HEK293 (cell line): ENCODE measurements around the gene GNPTAB.

Source experiments
- GFI1B ChIP-seq: fragments of 450-650 bp; formaldehyde crosslinking; IDR thresholded peaks from 2 replicates; pipeline ENCODE4 v1.5.1; 2016; ENCODE audit warnings: missing biosample characterization, missing genetic modification characterization
- IKZF3 ChIP-seq: fragments of 450-650 bp; IDR thresholded peaks from 2 replicates; pipeline ENCODE4 v1.5.0; 2018; ENCODE audit warnings: missing biosample characterization, mild to moderate bottlenecking, missing genetic modification characterization, moderate library complexity
- KLF1 ChIP-seq: fragments of 450-650 bp; formaldehyde crosslinking; IDR thresholded peaks from 2 replicates; pipeline ENCODE4 v1.5.1; 2016; ENCODE audit warnings: missing biosample characterization, missing genetic modification characterization
- KLF10 ChIP-seq: fragments of 450-650 bp; IDR thresholded peaks from 2 replicates; pipeline ENCODE4 v1.5.1; 2018; ENCODE audit warnings: missing biosample characterization, mild to moderate bottlenecking, missing genetic modification characterization
- KLF9 ChIP-seq: fragments of 450-650 bp; formaldehyde crosslinking; IDR thresholded peaks from 2 replicates; pipeline ENCODE4 v1.5.1; 2016; ENCODE audit warnings: missing biosample characterization, missing genetic modification characterization, low read depth
- MEIS1 ChIP-seq: sonication (generic); formaldehyde crosslinking; IDR thresholded peaks from 2 replicates; pipeline ENCODE4 v1.8.1; 2022; ENCODE audit warnings: missing genetic modification reagents, mild to moderate bottlenecking, borderline replicate concordance
- MZF1 ChIP-seq: fragments of 450-650 bp; formaldehyde crosslinking; IDR thresholded peaks from 2 replicates; pipeline ENCODE4 v1.5.1; 2017; ENCODE audit warnings: missing biosample characterization, missing genetic modification characterization, borderline replicate concordance
- OSR2 ChIP-seq: fragments of 450-650 bp; formaldehyde crosslinking; IDR thresholded peaks from 2 replicates; pipeline ENCODE4 v1.5.1; 2016; ENCODE audit warnings: missing biosample characterization, missing genetic modification characterization
- SCRT1 ChIP-seq: fragments of 450-650 bp; formaldehyde crosslinking; IDR thresholded peaks from 2 replicates; pipeline ENCODE4 v1.5.1; 2016; ENCODE audit warnings: missing biosample characterization, missing genetic modification characterization, borderline replicate concordance
- TRIM28 ChIP-seq: IDR thresholded peaks from 2 replicates; pipeline ENCODE4 v1.6.1; 2011; ENCODE audit warnings: low read length, control low read depth, borderline replicate concordance
- YY2 ChIP-seq: fragments of 450-650 bp; formaldehyde crosslinking; IDR thresholded peaks from 2 replicates; pipeline ENCODE4 v1.5.1; 2016; ENCODE audit warnings: missing biosample characterization, missing genetic modification characterization
- ZBTB20 ChIP-seq: fragments of 450-650 bp; formaldehyde crosslinking; IDR thresholded peaks from 2 replicates; pipeline ENCODE4 v1.5.1; 2016; ENCODE audit warnings: missing biosample characterization, missing genetic modification characterization
- ZBTB8A ChIP-seq: fragments of 450-650 bp; formaldehyde crosslinking; IDR thresholded peaks from 2 replicates; pipeline ENCODE4 v1.5.1; 2016; ENCODE audit warnings: missing biosample characterization, missing genetic modification characterization
- ZEB2 ChIP-seq: fragments of 450-650 bp; formaldehyde crosslinking; IDR thresholded peaks from 2 replicates; pipeline ENCODE4 v1.5.1; 2016; ENCODE audit warnings: missing biosample characterization, missing genetic modification characterization
- ZNF112 ChIP-seq: fragments of 450-650 bp; formaldehyde crosslinking; IDR thresholded peaks from 2 replicates; pipeline ENCODE4 v1.5.0; 2017; ENCODE audit warnings: missing biosample characterization, missing genetic modification characterization
- ZNF16 ChIP-seq: fragments of 450-650 bp; formaldehyde crosslinking; IDR thresholded peaks from 2 replicates; pipeline ENCODE4 v1.5.1; 2016; ENCODE audit warnings: low read depth, missing biosample characterization, missing genetic modification characterization
- ZNF19 ChIP-seq: fragments of 450-650 bp; formaldehyde crosslinking; IDR thresholded peaks from 2 replicates; pipeline ENCODE4; 2016; ENCODE audit warnings: missing biosample characterization, missing genetic modification characterization, low read depth
- ZNF239 ChIP-seq: fragments of 450-650 bp; formaldehyde crosslinking; IDR thresholded peaks from 2 replicates; pipeline ENCODE4 v1.5.1; 2016; ENCODE audit warnings: missing biosample characterization, missing genetic modification characterization
- ZNF292 ChIP-seq: fragments of 450-650 bp; formaldehyde crosslinking; IDR thresholded peaks from 2 replicates; pipeline ENCODE4 v1.5.1; 2016; ENCODE audit warnings: low read depth, missing biosample characterization, missing genetic modification characterization, borderline replicate concordance
- ZNF324 ChIP-seq: fragments of 450-650 bp; formaldehyde crosslinking; IDR thresholded peaks from 2 replicates; pipeline ENCODE4 v1.5.1; 2016; ENCODE audit warnings: missing biosample characterization, missing genetic modification characterization
- ZNF37A ChIP-seq: fragments of 450-650 bp; IDR thresholded peaks from 2 replicates; pipeline ENCODE4 v1.5.1; 2018; ENCODE audit warnings: missing biosample characterization, missing genetic modification characterization
- ZNF404 ChIP-seq: fragments of 450-650 bp; formaldehyde crosslinking; IDR thresholded peaks from 2 replicates; pipeline ENCODE4 v1.5.1; 2017; ENCODE audit warnings: missing biosample characterization, missing genetic modification characterization
- ZNF558 ChIP-seq: fragments of 450-650 bp; formaldehyde crosslinking; IDR thresholded peaks from 2 replicates; pipeline ENCODE4 v1.5.1; 2016; ENCODE audit warnings: missing biosample characterization, missing genetic modification characterization
- ZNF560 ChIP-seq: fragments of 450-650 bp; formaldehyde crosslinking; IDR thresholded peaks from 2 replicates; pipeline ENCODE4 v1.5.1; 2017; ENCODE audit warnings: missing biosample characterization, missing genetic modification characterization, borderline replicate concordance
- ZNF610 ChIP-seq: fragments of 450-650 bp; formaldehyde crosslinking; IDR thresholded peaks from 2 replicates; pipeline ENCODE4 v1.5.1; 2016; ENCODE audit warnings: missing biosample characterization, missing genetic modification characterization, borderline replicate concordance
- ZNF623 ChIP-seq: fragments of 450-650 bp; formaldehyde crosslinking; IDR thresholded peaks from 2 replicates; pipeline ENCODE4 v1.5.1; 2016; ENCODE audit warnings: missing biosample characterization, missing genetic modification characterization
- ZNF626 ChIP-seq: fragments of 450-650 bp; sonication (Bioruptor Pico); formaldehyde crosslinking; IDR thresholded peaks from 2 replicates; pipeline ENCODE4 v1.5.1; 2018; ENCODE audit warnings: missing biosample characterization, missing genetic modification characterization, inconsistent platforms
- ZNF629 ChIP-seq: fragments of 450-650 bp; formaldehyde crosslinking; IDR thresholded peaks from 2 replicates; pipeline ENCODE4 v1.5.1; 2017; ENCODE audit warnings: missing biosample characterization, missing genetic modification characterization
- ZNF660 ChIP-seq: fragments of 450-650 bp; IDR thresholded peaks from 2 replicates; pipeline ENCODE4 v1.5.1; 2018; ENCODE audit warnings: missing biosample characterization, mild to moderate bottlenecking, missing genetic modification characterization
- ZNF664 ChIP-seq: fragments of 450-650 bp; formaldehyde crosslinking; IDR thresholded peaks from 2 replicates; pipeline ENCODE4 v1.5.1; 2016; ENCODE audit warnings: missing biosample characterization, missing genetic modification characterization
- ZNF670 ChIP-seq: fragments of 450-650 bp; formaldehyde crosslinking; IDR thresholded peaks from 2 replicates; pipeline ENCODE4 v1.5.1; 2016; ENCODE audit warnings: missing biosample characterization, missing genetic modification characterization, low read depth
- ZNF701 ChIP-seq: fragments of 450-650 bp; formaldehyde crosslinking; IDR thresholded peaks from 2 replicates; pipeline ENCODE4 v1.5.1; 2016; ENCODE audit warnings: missing biosample characterization, missing genetic modification characterization
- ZNF837 ChIP-seq: fragments of 450-650 bp; formaldehyde crosslinking; IDR thresholded peaks from 2 replicates; pipeline ENCODE4 v1.5.1; 2016; ENCODE audit warnings: missing biosample characterization, missing genetic modification characterization
- ZSCAN30 ChIP-seq: fragments of 450-650 bp; IDR thresholded peaks from 2 replicates; pipeline ENCODE4 v1.5.1; 2018; ENCODE audit warnings: missing biosample characterization, mild to moderate bottlenecking, missing genetic modification characterization, moderate library complexity
- TF ChIP-seq, protein P1 (sequence below): fragments of 450-650 bp; formaldehyde crosslinking; IDR thresholded peaks from 2 replicates; pipeline ENCODE4 v1.5.1; 2017; ENCODE audit warnings: missing biosample characterization, missing genetic modification characterization
- TF ChIP-seq, protein P2 (sequence below): fragments of 450-650 bp; formaldehyde crosslinking; IDR thresholded peaks from 2 replicates; pipeline ENCODE4 v1.5.1; 2016; ENCODE audit warnings: missing biosample characterization, missing genetic modification characterization
- TF ChIP-seq, protein P3 (sequence below): IDR thresholded peaks from 2 replicates; pipeline ENCODE4 v1.6.1; 2011; ENCODE audit warnings: mild to moderate bottlenecking, low read depth, low read length, borderline replicate concordance
- TF ChIP-seq, protein P4 (sequence below): fragments of 450-650 bp; formaldehyde crosslinking; IDR thresholded peaks from 2 replicates; pipeline ENCODE4 v1.5.1; 2016; ENCODE audit warnings: missing biosample characterization, missing genetic modification characterization

The GNPTAB gene

DNA sequence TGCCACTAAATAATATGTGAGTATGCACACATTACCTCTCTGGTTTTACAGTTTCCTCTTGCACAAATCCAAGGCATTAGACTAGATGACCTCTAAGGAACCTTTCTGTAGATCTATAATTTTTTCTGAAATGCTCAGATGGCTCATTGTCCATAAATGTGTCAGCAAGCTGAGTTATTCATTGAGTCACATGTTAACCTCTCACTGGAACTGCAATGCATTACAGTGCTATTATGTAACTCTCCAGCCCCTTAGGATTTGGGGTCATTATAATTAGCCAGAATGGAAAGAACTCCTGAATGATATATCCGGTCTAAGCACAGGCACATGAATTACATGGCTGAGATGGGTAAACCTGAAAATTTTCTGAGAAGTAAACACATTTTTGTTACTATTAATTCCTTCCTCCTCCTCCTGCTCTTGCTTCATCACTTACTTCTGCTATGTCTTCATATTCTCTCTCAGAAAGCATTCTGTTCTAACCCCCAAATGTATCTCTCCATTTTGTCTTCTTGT, 26.3 kb upstream of the GNPTAB start (continued):
- TF ChIP-seq ZNF664 (tag by site-specific recombination) (no peak), ZNF16 (tag by site-specific recombination) (no peak), ZNF239 (tag by site-specific recombination) (no peak), ZNF660 (tag by site-specific recombination) (0 out of 2 replicates have a peak, but pooled peaks have one; percentile 42), ZBTB8A (no peak), ZNF324 (tag by site-specific recombination) (no peak), MZF1 (tag by site-specific recombination) (no peak), ZNF404 (no peak), KLF9 (tag by site-specific recombination) (no peak), ZBTB20 (tag by site-specific recombination) (no peak), IKZF3 (tag by site-specific recombination) (peak; percentile 48), ZNF560 (tag by site-specific recombination) (no peak), KLF10 (no peak), MEIS1 (CRISPR knock-in tag) (no peak), ZEB2 (tag by site-specific recombination) (peak; percentile 86), ZNF37A (no peak), TRIM28 (peak; percentile 35; the same call in 1 of the 2 replicates), OSR2 (tag by site-specific recombination) (peak; percentile 76; the same call in 1 of the 2 replicates), ZNF112 (tag by site-specific recombination) (no peak), ZNF610 (no peak), ZSCAN30 (no peak), ZNF670 (tag by site-specific recombination) (no peak), ZNF623 (tag by site-specific recombination) (no peak), ZNF19 (tag by site-specific recombination) (no peak), ZNF837 (tag by site-specific recombination) (no peak), YY2 (tag by site-specific recombination) (no peak), ZNF629 (tag by site-specific recombination) (peak; percentile 87), SCRT1 (tag by site-specific recombination) (no peak), ZNF626 (no peak), ZNF558 (tag by site-specific recombination) (peak; percentile 51; the same call in 1 of the 2 replicates), ZNF701 (tag by site-specific recombination) (no peak), ZNF292 (no peak), KLF1 (no peak), GFI1B (tag by site-specific recombination) (no peak)
- TF ChIP-seq, protein P1, sequence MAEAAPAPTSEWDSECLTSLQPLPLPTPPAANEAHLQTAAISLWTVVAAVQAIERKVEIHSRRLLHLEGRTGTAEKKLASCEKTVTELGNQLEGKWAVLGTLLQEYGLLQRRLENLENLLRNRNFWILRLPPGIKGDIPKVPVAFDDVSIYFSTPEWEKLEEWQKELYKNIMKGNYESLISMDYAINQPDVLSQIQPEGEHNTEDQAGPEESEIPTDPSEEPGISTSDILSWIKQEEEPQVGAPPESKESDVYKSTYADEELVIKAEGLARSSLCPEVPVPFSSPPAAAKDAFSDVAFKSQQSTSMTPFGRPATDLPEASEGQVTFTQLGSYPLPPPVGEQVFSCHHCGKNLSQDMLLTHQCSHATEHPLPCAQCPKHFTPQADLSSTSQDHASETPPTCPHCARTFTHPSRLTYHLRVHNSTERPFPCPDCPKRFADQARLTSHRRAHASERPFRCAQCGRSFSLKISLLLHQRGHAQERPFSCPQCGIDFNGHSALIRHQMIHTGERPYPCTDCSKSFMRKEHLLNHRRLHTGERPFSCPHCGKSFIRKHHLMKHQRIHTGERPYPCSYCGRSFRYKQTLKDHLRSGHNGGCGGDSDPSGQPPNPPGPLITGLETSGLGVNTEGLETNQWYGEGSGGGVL (tag by site-specific recombination) = 0 out of 2 replicates have a peak, but pooled peaks have one; percentile 4
- TF ChIP-seq, protein P2, sequence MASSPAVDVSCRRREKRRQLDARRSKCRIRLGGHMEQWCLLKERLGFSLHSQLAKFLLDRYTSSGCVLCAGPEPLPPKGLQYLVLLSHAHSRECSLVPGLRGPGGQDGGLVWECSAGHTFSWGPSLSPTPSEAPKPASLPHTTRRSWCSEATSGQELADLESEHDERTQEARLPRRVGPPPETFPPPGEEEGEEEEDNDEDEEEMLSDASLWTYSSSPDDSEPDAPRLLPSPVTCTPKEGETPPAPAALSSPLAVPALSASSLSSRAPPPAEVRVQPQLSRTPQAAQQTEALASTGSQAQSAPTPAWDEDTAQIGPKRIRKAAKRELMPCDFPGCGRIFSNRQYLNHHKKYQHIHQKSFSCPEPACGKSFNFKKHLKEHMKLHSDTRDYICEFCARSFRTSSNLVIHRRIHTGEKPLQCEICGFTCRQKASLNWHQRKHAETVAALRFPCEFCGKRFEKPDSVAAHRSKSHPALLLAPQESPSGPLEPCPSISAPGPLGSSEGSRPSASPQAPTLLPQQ = no peak
- TF ChIP-seq, protein P3, sequence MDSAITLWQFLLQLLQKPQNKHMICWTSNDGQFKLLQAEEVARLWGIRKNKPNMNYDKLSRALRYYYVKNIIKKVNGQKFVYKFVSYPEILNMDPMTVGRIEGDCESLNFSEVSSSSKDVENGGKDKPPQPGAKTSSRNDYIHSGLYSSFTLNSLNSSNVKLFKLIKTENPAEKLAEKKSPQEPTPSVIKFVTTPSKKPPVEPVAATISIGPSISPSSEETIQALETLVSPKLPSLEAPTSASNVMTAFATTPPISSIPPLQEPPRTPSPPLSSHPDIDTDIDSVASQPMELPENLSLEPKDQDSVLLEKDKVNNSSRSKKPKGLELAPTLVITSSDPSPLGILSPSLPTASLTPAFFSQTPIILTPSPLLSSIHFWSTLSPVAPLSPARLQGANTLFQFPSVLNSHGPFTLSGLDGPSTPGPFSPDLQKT = no peak
- TF ChIP-seq, protein P4, sequence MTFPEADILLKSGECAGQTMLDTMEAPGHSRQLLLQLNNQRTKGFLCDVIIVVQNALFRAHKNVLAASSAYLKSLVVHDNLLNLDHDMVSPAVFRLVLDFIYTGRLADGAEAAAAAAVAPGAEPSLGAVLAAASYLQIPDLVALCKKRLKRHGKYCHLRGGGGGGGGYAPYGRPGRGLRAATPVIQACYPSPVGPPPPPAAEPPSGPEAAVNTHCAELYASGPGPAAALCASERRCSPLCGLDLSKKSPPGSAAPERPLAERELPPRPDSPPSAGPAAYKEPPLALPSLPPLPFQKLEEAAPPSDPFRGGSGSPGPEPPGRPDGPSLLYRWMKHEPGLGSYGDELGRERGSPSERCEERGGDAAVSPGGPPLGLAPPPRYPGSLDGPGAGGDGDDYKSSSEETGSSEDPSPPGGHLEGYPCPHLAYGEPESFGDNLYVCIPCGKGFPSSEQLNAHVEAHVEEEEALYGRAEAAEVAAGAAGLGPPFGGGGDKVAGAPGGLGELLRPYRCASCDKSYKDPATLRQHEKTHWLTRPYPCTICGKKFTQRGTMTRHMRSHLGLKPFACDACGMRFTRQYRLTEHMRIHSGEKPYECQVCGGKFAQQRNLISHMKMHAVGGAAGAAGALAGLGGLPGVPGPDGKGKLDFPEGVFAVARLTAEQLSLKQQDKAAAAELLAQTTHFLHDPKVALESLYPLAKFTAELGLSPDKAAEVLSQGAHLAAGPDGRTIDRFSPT (tag by site-specific recombination) = no peak
